CD14-positive monocyte (primary cell): ENCODE data around the gene SNX25. TPM values are rescaled to one million over a fixed set of nuclear protein-coding genes. Genes with fewer than 3 reads are reported as not detected.

ENCODE experiments used
- DNase-seq, 3 donors: peaks; one replicate each; pipeline ENCODE4 v3.0.0-alpha.2; 2011 to 2022
- H2AFZ ChIP-seq: 2 replicates; pipeline ENCODE4 v1.6.0; 2012; ENCODE audit warnings: mild to moderate bottlenecking, low read depth, low read length, inconsistent platforms; ENCODE audit not compliant: insufficient read depth, poor library complexity, severe bottlenecking
- H3K27ac ChIP-seq, 2 donors: 1 replicate in 1 of 2; 2 replicates in 1 of 2; pipeline ENCODE4 v1.5.1; 2012 to 2013; ENCODE audit warnings: low read length in 2 of 2, control low read depth in 1 of 2, inconsistent platforms in 1 of 2, low read depth in 1 of 2, mild to moderate bottlenecking in 1 of 2
- H3K27me3 ChIP-seq, 2 donors: one replicate each; pipeline versions ENCODE4 v1.6.0 to v1.6.1; 2011 to 2013; ENCODE audit warnings: low read length in 2 of 2; ENCODE audit not compliant: control insufficient read depth in 2 of 2, insufficient read depth in 2 of 2
- H3K36me3 ChIP-seq, 2 donors: replicated peaks in 1 of 2; 1 replicate in 1 of 2; 2 replicates in 1 of 2; pipeline versions ENCODE4 v1.5.1 to v1.6.1; 2012 to 2013; ENCODE audit warnings: low read length in 2 of 2, control low read depth in 1 of 2, inconsistent platforms in 1 of 2, mild to moderate bottlenecking in 1 of 2; ENCODE audit not compliant: insufficient read depth in 2 of 2, control insufficient read depth in 1 of 2
- H3K4me1 ChIP-seq, 2 donors: 1 replicate in 1 of 2; 2 replicates in 1 of 2; pipeline versions ENCODE4 v1.5.1 to v1.6.1; 2012 to 2013; ENCODE audit warnings: low read length in 2 of 2, control low read depth in 1 of 2, inconsistent platforms in 1 of 2, mild to moderate bottlenecking in 1 of 2, moderate library complexity in 1 of 2; ENCODE audit not compliant: insufficient read depth in 2 of 2, control insufficient read depth in 1 of 2
- H3K4me2 ChIP-seq: replicated peaks from 2 replicates; pipeline ENCODE3; 2012; ENCODE audit warnings: low read length, moderate library complexity, mild to moderate bottlenecking; ENCODE audit not compliant: poor library complexity, severe bottlenecking; ENCODE audit errors: extremely low read depth
- H3K4me3 ChIP-seq, 3 experiments: fragments of 200-600 bp in 1 of 3; sonication (generic) in 1 of 3; replicated peaks in 1 of 3; 1 replicate in 2 of 3; 2 replicates in 1 of 3; pipeline ENCODE4 v1.5.1; 2011 to 2013; ENCODE audit warnings: low read length in 3 of 3, mild to moderate bottlenecking in 3 of 3, control low read depth in 2 of 3, low read depth in 2 of 3, inconsistent platforms in 1 of 3, moderate library complexity in 1 of 3
- H3K79me2 ChIP-seq: 2 replicates; pipeline ENCODE4 v1.6.0; 2012; ENCODE audit warnings: mild to moderate bottlenecking, control low read depth, inconsistent platforms, low read length, moderate library complexity; ENCODE audit not compliant: insufficient read depth
- H3K9ac ChIP-seq: 2 replicates; pipeline ENCODE4 v1.6.0; 2017; ENCODE audit warnings: low read length, mild to moderate bottlenecking; ENCODE audit not compliant: insufficient read depth, poor library complexity, severe bottlenecking
- H3K9me3 ChIP-seq, 2 donors: replicated peaks in 1 of 2; 1 replicate in 1 of 2; 2 replicates in 1 of 2; pipeline versions ENCODE4 v1.5.1 to v1.6.1; 2012 to 2013; ENCODE audit warnings: low read length in 2 of 2, control low read depth in 1 of 2; ENCODE audit not compliant: control insufficient read depth in 1 of 2, insufficient read depth in 1 of 2
- H4K20me1 ChIP-seq: 2 replicates; pipeline ENCODE4 v1.6.0; 2012; ENCODE audit warnings: mild to moderate bottlenecking, low read length, control low read depth, moderate library complexity; ENCODE audit not compliant: insufficient read depth
- H3K27ac Mint-ChIP-seq, 7 donors: one replicate each; pipeline ENCODE4 v1.8.0; 2020; ENCODE audit warnings: mild to moderate bottlenecking in 7 of 7, mixed read lengths in 7 of 7, moderate library complexity in 6 of 7, inconsistent platforms in 2 of 7
- H3K27me3 Mint-ChIP-seq, 3 donors: one replicate each; pipeline ENCODE4 v1.8.0; 2021 to 2022; ENCODE audit warnings: low read depth in 3 of 3, mild to moderate bottlenecking in 3 of 3, mixed read lengths in 3 of 3, moderate library complexity in 3 of 3, inconsistent platforms in 1 of 3
- H3K36me3 Mint-ChIP-seq, 2 donors: one replicate each; pipeline ENCODE4 v1.8.0; 2020; ENCODE audit warnings: mixed read lengths in 2 of 2, inconsistent platforms in 1 of 2, mild to moderate bottlenecking in 1 of 2
- H3K4me1 Mint-ChIP-seq: one replicate; pipeline ENCODE4 v1.8.0; 2020; ENCODE audit warnings: mild to moderate bottlenecking, mixed read lengths
- H3K4me3 Mint-ChIP-seq, 2 donors: one replicate each; pipeline ENCODE4 v1.8.0; 2020; ENCODE audit warnings: mild to moderate bottlenecking in 2 of 2, mixed read lengths in 2 of 2, moderate library complexity in 1 of 2
- H3K9me3 Mint-ChIP-seq, 7 donors: one replicate each; pipeline ENCODE4 v1.8.0; 2020 to 2022; ENCODE audit warnings: mixed read lengths in 7 of 7, mild to moderate bottlenecking in 6 of 7, moderate library complexity in 6 of 7, inconsistent platforms in 2 of 7
- WGBS: methylation state at CpG from one replicate; pipeline ENCODE4 v1.1.5; 2013; ENCODE audit warnings: missing lambda C conversion rate; ENCODE audit not compliant: insufficient coverage; 5-methylcytosine and 5-hydroxymethylcytosine counted together
- intact Hi-C, 2 donors: fragments of 100-400 bp; cut with micrococcal nuclease; formaldehyde crosslinking; loops; one replicate each; pipeline versions ENCODE4 v1.15.0 to v1.15.1; 2023
- polyA plus RNA-seq, 3 donors: library from polyadenylated mRNA; depleted of rRNA in 1 of 3; unstranded in 2 of 3; stranded (reverse) in 1 of 3; fragments of 300-500 nt in 2 of 3; fragments of >200 nt in 1 of 3; fragmentation: Illumina TruSeq in 2 of 3; gene quantifications; 1 replicate in 2 of 3; 2 replicates in 1 of 3; pipeline ENCODE4 v1.2.3, GENCODE V29; 2012 to 2021
- TF ChIP-seq, protein P1 (sequence below): fragments of 200-600 bp; IDR thresholded peaks from one replicate; pipeline ENCODE4 v1.8.0; 2022; ENCODE audit warnings: antibody characterized with exemption, mild to moderate bottlenecking

SNX25 gene
- polyA plus RNA-seq, 3 donors = 0.31 to 0.40 (median 0.36) TPM

DNA sequence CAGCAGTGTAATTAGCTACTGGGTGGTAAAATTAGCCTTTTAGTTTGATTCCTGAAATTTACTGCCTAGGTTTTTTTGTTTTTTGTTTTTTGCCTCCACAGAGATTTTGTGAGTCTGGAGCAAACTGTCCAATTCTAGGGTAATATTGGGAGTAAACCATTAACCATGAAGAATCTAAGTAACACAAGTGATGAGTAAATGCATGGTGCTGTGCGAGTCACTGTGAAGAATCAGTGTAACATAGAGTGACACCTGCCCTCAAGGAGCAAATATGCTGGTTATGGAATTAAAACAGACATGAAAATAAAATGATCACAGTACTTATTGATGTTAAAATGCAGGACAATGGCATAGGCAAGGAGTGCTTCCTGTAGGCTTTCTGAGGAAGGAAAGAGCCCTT is 126.2 kb downstream of the SNX25 start:
- Mint-ChIP-seq H3K27ac (no peak overlapping the region), H3K27me3 (peaks cover 0 to 14% (median 6%) of the 10 kb centered on the region in 3 donors), H3K36me3 (no peaks in the 10 kb centered on the region), H3K4me3 (no peak overlapping the region), H3K4me1 (no peaks in the 10 kb centered on the region), H3K9me3 (peaks cover 0 to 2% (median 0%) of the 10 kb centered on the region in 7 donors)
- Histone ChIP-seq H3K9ac (no peak overlapping the region), H3K36me3 (no peaks in the 10 kb centered on the region), H3K27ac (no peak overlapping the region), H3K4me1 (no peaks in the 10 kb centered on the region), H2AFZ (no peak overlapping the region), H3K9me3 (no peaks in the 10 kb centered on the region), H4K20me1 (no peaks in the 10 kb centered on the region), H3K4me3 (no peak overlapping the region), H3K27me3 (no peaks in the 10 kb centered on the region), H3K4me2 (no peak overlapping the region), H3K79me2 (no peaks in the 10 kb centered on the region)
- TF ChIP-seq, protein P1, sequence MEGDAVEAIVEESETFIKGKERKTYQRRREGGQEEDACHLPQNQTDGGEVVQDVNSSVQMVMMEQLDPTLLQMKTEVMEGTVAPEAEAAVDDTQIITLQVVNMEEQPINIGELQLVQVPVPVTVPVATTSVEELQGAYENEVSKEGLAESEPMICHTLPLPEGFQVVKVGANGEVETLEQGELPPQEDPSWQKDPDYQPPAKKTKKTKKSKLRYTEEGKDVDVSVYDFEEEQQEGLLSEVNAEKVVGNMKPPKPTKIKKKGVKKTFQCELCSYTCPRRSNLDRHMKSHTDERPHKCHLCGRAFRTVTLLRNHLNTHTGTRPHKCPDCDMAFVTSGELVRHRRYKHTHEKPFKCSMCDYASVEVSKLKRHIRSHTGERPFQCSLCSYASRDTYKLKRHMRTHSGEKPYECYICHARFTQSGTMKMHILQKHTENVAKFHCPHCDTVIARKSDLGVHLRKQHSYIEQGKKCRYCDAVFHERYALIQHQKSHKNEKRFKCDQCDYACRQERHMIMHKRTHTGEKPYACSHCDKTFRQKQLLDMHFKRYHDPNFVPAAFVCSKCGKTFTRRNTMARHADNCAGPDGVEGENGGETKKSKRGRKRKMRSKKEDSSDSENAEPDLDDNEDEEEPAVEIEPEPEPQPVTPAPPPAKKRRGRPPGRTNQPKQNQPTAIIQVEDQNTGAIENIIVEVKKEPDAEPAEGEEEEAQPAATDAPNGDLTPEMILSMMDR = no peak
- no peak for DNase-seq
- intact Hi-C loops = no loop called here
- WGBS = no CpG with 5 or more reads among the region's 1 CpG

DNA sequence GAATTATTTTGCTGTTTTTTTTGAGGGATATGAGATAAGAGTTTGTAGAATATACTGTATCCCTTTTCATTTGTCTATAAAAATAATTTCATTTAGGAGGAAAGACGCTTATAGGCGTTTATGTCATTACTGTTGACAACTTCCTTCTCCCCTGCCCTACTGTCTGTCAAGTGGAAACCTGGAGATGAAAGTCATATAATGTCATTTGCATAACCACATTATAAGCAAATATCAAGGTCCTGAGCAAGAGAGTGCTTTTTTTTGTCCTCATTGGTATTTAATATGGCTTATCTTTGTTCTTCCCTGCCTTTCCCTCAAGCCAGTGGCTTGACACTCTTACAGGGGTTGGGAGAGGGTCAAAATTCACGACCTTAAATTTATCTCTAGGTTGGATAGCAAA is 130.5 kb downstream of the SNX25 start:
- Histone ChIP-seq H3K4me3 (no peak overlapping the region), H3K9ac (no peak overlapping the region), H3K27me3 (no peaks in the 10 kb centered on the region), H3K9me3 (no peaks in the 10 kb centered on the region), H3K27ac (no peak overlapping the region), H3K4me1 (no peaks in the 10 kb centered on the region), H3K36me3 (no peaks in the 10 kb centered on the region), H3K4me2 (no peak overlapping the region), H3K79me2 (no peaks in the 10 kb centered on the region), H2AFZ (no peak overlapping the region), H4K20me1 (no peaks in the 10 kb centered on the region)
- DNase-seq = no peak
- Mint-ChIP-seq H3K27ac (no peak overlapping the region), H3K36me3 (no peaks in the 10 kb centered on the region), H3K4me1 (peaks cover 1% of the 10 kb centered on the region), H3K9me3 (peaks cover 0 to 2% (median 0%) of the 10 kb centered on the region in 7 donors), H3K27me3 (peaks cover 3 to 21% (median 4%) of the 10 kb centered on the region in 3 donors), H3K4me3 (no peak overlapping the region)
- intact Hi-C loops = no loop called here
- TF ChIP-seq, protein P1 = no peak
- WGBS = no CpG with 5 or more reads among the region's 3 CpGs
